ENCODE data around the gene SLIT3.

DNA sequence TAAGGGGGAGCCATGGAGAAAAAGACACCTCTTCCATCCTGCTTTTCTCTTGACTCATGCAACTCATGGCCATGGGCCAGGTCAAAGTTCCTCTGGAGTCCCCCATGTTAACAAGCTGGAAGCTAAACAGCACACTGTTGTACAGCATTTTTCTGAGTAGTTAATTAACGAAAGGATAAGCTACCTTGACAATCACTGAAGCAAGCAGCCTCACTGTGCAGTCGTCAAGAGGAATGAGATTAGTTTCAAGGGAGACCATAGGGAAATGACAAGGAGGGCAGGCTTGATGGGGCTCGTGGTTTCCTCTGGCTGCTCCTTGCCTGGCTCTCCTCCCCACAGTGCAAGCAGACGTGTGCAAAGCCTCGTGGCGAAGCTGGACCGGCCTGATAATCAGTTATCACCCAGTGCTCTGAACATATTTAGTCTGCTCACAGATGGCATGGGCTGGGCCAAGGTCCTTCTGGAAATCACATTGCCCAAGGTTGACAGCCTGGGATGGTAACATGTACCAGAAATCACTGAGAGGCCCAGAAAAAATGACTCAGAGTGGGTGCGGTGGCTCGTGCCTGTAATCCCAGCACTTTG, 209.5 kb downstream of the SLIT3 start:
- TF ChIP-seq ZNF274 (IDR thresholded peaks at IDR 0.05; ENCODE audit: low read length) (no peak), ZNF274 (tag by site-specific recombination; IDR thresholded peaks at IDR 0.05; ENCODE audit: borderline replicate concordance) (no peak), SP2 (tag by site-specific recombination; IDR thresholded peaks at IDR 0.05) (no peak), ZNF530 (tag by site-specific recombination; IDR thresholded peaks at IDR 0.05; ENCODE audit: low read depth) (no peak), ZNF138 (tag by site-specific recombination; IDR thresholded peaks at IDR 0.05; ENCODE audit: borderline replicate concordance) (no peak), ZNF2 (tag by site-specific recombination; IDR thresholded peaks at IDR 0.05) (no peak), ZNF777 (tag by site-specific recombination; IDR thresholded peaks at IDR 0.05; ENCODE audit: borderline replicate concordance) (no peak), BCL11A (tag by site-specific recombination; IDR thresholded peaks at IDR 0.05; ENCODE audit: low read depth) (no peak), ZNF548 (tag by site-specific recombination; IDR thresholded peaks at IDR 0.05) (no peak)
- TF ChIP-seq, protein P1, sequence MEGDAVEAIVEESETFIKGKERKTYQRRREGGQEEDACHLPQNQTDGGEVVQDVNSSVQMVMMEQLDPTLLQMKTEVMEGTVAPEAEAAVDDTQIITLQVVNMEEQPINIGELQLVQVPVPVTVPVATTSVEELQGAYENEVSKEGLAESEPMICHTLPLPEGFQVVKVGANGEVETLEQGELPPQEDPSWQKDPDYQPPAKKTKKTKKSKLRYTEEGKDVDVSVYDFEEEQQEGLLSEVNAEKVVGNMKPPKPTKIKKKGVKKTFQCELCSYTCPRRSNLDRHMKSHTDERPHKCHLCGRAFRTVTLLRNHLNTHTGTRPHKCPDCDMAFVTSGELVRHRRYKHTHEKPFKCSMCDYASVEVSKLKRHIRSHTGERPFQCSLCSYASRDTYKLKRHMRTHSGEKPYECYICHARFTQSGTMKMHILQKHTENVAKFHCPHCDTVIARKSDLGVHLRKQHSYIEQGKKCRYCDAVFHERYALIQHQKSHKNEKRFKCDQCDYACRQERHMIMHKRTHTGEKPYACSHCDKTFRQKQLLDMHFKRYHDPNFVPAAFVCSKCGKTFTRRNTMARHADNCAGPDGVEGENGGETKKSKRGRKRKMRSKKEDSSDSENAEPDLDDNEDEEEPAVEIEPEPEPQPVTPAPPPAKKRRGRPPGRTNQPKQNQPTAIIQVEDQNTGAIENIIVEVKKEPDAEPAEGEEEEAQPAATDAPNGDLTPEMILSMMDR (tag by site-specific recombination; IDR thresholded peaks at IDR 0.05), result no peak
- TF ChIP-seq, protein P2, sequence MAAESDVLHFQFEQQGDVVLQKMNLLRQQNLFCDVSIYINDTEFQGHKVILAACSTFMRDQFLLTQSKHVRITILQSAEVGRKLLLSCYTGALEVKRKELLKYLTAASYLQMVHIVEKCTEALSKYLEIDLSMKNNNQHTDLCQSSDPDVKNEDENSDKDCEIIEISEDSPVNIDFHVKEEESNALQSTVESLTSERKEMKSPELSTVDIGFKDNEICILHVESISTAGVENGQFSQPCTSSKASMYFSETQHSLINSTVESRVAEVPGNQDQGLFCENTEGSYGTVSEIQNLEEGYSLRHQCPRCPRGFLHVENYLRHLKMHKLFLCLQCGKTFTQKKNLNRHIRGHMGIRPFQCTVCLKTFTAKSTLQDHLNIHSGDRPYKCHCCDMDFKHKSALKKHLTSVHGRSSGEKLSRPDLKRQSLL (tag by site-specific recombination; IDR thresholded peaks at IDR 0.05), result no peak
- TF ChIP-seq, protein P3, sequence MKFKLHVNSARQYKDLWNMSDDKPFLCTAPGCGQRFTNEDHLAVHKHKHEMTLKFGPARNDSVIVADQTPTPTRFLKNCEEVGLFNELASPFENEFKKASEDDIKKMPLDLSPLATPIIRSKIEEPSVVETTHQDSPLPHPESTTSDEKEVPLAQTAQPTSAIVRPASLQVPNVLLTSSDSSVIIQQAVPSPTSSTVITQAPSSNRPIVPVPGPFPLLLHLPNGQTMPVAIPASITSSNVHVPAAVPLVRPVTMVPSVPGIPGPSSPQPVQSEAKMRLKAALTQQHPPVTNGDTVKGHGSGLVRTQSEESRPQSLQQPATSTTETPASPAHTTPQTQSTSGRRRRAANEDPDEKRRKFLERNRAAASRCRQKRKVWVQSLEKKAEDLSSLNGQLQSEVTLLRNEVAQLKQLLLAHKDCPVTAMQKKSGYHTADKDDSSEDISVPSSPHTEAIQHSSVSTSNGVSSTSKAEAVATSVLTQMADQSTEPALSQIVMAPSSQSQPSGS (tag by site-specific recombination; IDR thresholded peaks at IDR 0.05; ENCODE audit: low read depth), result no peak
- TF ChIP-seq, protein P4, sequence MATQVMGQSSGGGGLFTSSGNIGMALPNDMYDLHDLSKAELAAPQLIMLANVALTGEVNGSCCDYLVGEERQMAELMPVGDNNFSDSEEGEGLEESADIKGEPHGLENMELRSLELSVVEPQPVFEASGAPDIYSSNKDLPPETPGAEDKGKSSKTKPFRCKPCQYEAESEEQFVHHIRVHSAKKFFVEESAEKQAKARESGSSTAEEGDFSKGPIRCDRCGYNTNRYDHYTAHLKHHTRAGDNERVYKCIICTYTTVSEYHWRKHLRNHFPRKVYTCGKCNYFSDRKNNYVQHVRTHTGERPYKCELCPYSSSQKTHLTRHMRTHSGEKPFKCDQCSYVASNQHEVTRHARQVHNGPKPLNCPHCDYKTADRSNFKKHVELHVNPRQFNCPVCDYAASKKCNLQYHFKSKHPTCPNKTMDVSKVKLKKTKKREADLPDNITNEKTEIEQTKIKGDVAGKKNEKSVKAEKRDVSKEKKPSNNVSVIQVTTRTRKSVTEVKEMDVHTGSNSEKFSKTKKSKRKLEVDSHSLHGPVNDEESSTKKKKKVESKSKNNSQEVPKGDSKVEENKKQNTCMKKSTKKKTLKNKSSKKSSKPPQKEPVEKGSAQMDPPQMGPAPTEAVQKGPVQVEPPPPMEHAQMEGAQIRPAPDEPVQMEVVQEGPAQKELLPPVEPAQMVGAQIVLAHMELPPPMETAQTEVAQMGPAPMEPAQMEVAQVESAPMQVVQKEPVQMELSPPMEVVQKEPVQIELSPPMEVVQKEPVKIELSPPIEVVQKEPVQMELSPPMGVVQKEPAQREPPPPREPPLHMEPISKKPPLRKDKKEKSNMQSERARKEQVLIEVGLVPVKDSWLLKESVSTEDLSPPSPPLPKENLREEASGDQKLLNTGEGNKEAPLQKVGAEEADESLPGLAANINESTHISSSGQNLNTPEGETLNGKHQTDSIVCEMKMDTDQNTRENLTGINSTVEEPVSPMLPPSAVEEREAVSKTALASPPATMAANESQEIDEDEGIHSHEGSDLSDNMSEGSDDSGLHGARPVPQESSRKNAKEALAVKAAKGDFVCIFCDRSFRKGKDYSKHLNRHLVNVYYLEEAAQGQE (tag by site-specific recombination; IDR thresholded peaks at IDR 0.05), result no peak
